ENCODE results near the gene TTC38.

- TF ChIP-seq POLR2A (IDR thresholded peaks at IDR 0.05; ENCODE audit: low read depth) (no peak), POLR2AphosphoS5 (IDR thresholded peaks at IDR 0.05) (no peak), CTCF (IDR thresholded peaks at IDR 0.05) (no peak), EP300 (IDR thresholded peaks at IDR 0.05) (no peak)
Observed at GRCh38 chr22:46276563-46276962, 8.8 kb downstream of the TTC38 start.
